HG03139 (cell line): ENCODE data around the gene CHRNE.

ENCODE experiments used
- ATAC-seq: cut with Tn5 transposase; IDR thresholded peaks from one replicate; pipeline ENCODE4 v1.9.1; 2021; ENCODE audit not compliant: unreplicated experiment

The CHRNE gene

GRCh38 chr17:4903051-4903818, at the start of gene CHRNE:
TSS of gene CHRNE (minus strand) at chr17:4903098. CDS start at chr17:4903063, 35 bp downstream.
- no peak for ATAC-seq

GRCh38 chr17:4951486-4951885, 48.6 kb upstream of the CHRNE start:
- no peak for ATAC-seq

- no peak for ATAC-seq
Measured at GRCh38 chr17:4950746-4951204, 47.9 kb upstream of the CHRNE start, which contains the start of gene ENO3. TSS of gene ENO3 (plus strand) at chr17:4951119. CDS start at chr17:4951830, 711 bp downstream.

GRCh38 chr17:4950075-4950745, 47.3 kb upstream of the CHRNE start:
- ATAC-seq, result no peak

- no peak for ATAC-seq
Measured at GRCh38 chr17:4949321-4950074, 46.6 kb upstream of the CHRNE start.

- ATAC-seq, result no peak
Measured at GRCh38 chr17:4948931-4949320, 46.0 kb upstream of the CHRNE start.

GRCh38 chr17:4948166-4948930, 45.5 kb upstream of the CHRNE start, which contains the start of gene PFN1:
TSS of gene PFN1 (minus strand) at chr17:4948530. CDS start at chr17:4948394, 136 bp downstream.
- no peak for ATAC-seq

- no peak for ATAC-seq
Measured at GRCh38 chr17:4947411-4948165, 44.7 kb upstream of the CHRNE start.

GRCh38 chr17:4947010-4947410, 44.1 kb upstream of the CHRNE start:
- ATAC-seq, result no peak

- ATAC-seq, result no peak
Measured at GRCh38 chr17:4946312-4946976, 43.5 kb upstream of the CHRNE start.

GRCh38 chr17:4945944-4946280, 43.0 kb upstream of the CHRNE start:
- ATAC-seq, result no peak

- ATAC-seq, result no peak
Measured at GRCh38 chr17:4945176-4945943, 42.5 kb upstream of the CHRNE start.

GRCh38 chr17:4944554-4945175, 41.8 kb upstream of the CHRNE start:
- ATAC-seq, result no peak

GRCh38 chr17:4944163-4944553, 41.3 kb upstream of the CHRNE start:
- ATAC-seq, result no peak

GRCh38 chr17:4942760-4943508, 40.0 kb upstream of the CHRNE start:
- no peak for ATAC-seq

- no peak for ATAC-seq
Measured at GRCh38 chr17:4941319-4941610, 38.4 kb upstream of the CHRNE start.

GRCh38 chr17:4940555-4941318, 37.8 kb upstream of the CHRNE start:
- ATAC-seq, result no peak
